Prostate gland (tissue), 2 donors: ENCODE results near the gene TM7SF2. TPM values are rescaled to one million over a fixed set of nuclear protein-coding genes. Genes with fewer than 3 reads are reported as not detected.

ENCODE experiments used
- DNase-seq: peaks from one replicate; pipeline ENCODE4 v3.0.0-alpha.2; 2019; ENCODE audit warnings: low spot score
- H3K27ac ChIP-seq, 2 donors: fragments of 200-600 bp; sonication (generic); 2 replicates each; pipeline ENCODE4 v1.5.1; 2017 to 2019
- H3K27me3 ChIP-seq: fragments of 200-600 bp; sonication (generic); replicated peaks from 2 replicates; pipeline ENCODE4 v1.5.1; 2019; ENCODE audit not compliant: insufficient read depth
- H3K36me3 ChIP-seq, 2 donors: fragments of 200-600 bp; sonication (generic); 1 replicate in 1 of 2; 2 replicates in 1 of 2; pipeline versions ENCODE4 v1.5.1 to v1.8.1; 2017 to 2019
- H3K4me1 ChIP-seq: fragments of 200-600 bp; sonication (generic); replicated peaks from 2 replicates; pipeline ENCODE4 v1.5.1; 2019
- H3K4me3 ChIP-seq, 2 donors: fragments of 200-600 bp; sonication (generic); 2 replicates each; pipeline ENCODE4 v1.5.1; 2017 to 2019
- H3K9me3 ChIP-seq: fragments of 200-600 bp; sonication (generic); 2 replicates; pipeline ENCODE4 v1.5.1; 2017
- POLR2A ChIP-seq: fragments of 450-650 bp; IDR thresholded peaks from one replicate; pipeline ENCODE4 v1.6.1; 2016; ENCODE audit warnings: antibody characterized with exemption, mild to moderate bottlenecking
- POLR2AphosphoS5 ChIP-seq: sonication (generic); formaldehyde crosslinking; IDR thresholded peaks from one replicate; pipeline ENCODE4 v1.6.1; 2017; ENCODE audit warnings: antibody characterized with exemption
- WGBS: methylation state at CpG from one replicate; pipeline ENCODE4 v1.1.5; 2018; 5-methylcytosine and 5-hydroxymethylcytosine counted together
- intact Hi-C: fragments of 100-400 bp; cut with DNase I; formaldehyde crosslinking; loops from one replicate; pipeline ENCODE4 v1.14.2; 2022
- total RNA-seq, 2 donors: library from RNA; depleted of rRNA; stranded (reverse); fragments of >200 nt; gene quantifications; one replicate each; pipeline ENCODE4 v1.1.0, GENCODE V29; 2016
- TF ChIP-seq, protein P1 (sequence below), 4 experiments: fragments of 200-600 bp in 2 of 4; fragments of 450-650 bp in 2 of 4; sonication (generic) in 2 of 4; IDR thresholded peaks; 1 replicate in 3 of 4; 2 replicates in 1 of 4; pipeline ENCODE4 v1.5.1; 2016 to 2019; ENCODE audit warnings: antibody characterized with exemption in 4 of 4, mild to moderate bottlenecking in 2 of 4, moderate library complexity in 2 of 4

Gene TM7SF2
- total RNA-seq, 2 donors from 2014 or later = 73.9 to 185 TPM

GRCh38 chr11:65113361-65113756 is 1.7 kb downstream of the TM7SF2 start:
- H3K36me3 ChIP-seq = no peaks in the 10 kb centered on the region
- WGBS = 17% methylated on average over 14 of the region's 14 CpGs
- DNase-seq = no peak
- intact Hi-C loops = loop anchor here (10.0 kb wide), 2 partner anchors 199 to 259 kb away; partner anchors contain the start of gene ATG2A
- peak overlapping the region; percentile 76 to 80 for H3K27ac ChIP-seq
- no peaks in the 10 kb centered on the region for H3K27me3 ChIP-seq
- peak overlapping the region; percentile 42 to 51 for H3K4me3 ChIP-seq
- H3K9me3 ChIP-seq = no peaks in the 10 kb centered on the region
- peaks cover 18% of the 10 kb centered on the region for H3K4me1 ChIP-seq
- TF ChIP-seq, protein P1, sequence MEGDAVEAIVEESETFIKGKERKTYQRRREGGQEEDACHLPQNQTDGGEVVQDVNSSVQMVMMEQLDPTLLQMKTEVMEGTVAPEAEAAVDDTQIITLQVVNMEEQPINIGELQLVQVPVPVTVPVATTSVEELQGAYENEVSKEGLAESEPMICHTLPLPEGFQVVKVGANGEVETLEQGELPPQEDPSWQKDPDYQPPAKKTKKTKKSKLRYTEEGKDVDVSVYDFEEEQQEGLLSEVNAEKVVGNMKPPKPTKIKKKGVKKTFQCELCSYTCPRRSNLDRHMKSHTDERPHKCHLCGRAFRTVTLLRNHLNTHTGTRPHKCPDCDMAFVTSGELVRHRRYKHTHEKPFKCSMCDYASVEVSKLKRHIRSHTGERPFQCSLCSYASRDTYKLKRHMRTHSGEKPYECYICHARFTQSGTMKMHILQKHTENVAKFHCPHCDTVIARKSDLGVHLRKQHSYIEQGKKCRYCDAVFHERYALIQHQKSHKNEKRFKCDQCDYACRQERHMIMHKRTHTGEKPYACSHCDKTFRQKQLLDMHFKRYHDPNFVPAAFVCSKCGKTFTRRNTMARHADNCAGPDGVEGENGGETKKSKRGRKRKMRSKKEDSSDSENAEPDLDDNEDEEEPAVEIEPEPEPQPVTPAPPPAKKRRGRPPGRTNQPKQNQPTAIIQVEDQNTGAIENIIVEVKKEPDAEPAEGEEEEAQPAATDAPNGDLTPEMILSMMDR (IDR thresholded peaks at IDR 0.05) = no peak

- no peak overlapping the region for H3K4me3 ChIP-seq
- no peak overlapping the region for H3K27ac ChIP-seq
- no peaks in the 10 kb centered on the region for H3K36me3 ChIP-seq
- peaks cover 18% of the 10 kb centered on the region for H3K4me1 ChIP-seq
- H3K27me3 ChIP-seq = no peaks in the 10 kb centered on the region
- TF ChIP-seq POLR2A (no peak), POLR2AphosphoS5 (no peak)
- TF ChIP-seq, protein P1 (IDR thresholded peaks at IDR 0.05) = no peak
- DNase-seq = no peak
- 84% methylated on average over 6 of the region's 6 CpGs for WGBS
- intact Hi-C loops = loop anchor here (10.0 kb wide), 2 partner anchors 199 to 259 kb away; partner anchors contain the start of gene ATG2A
- no peaks in the 10 kb centered on the region for H3K9me3 ChIP-seq
These were observed 2.2 kb downstream of the TM7SF2 start for GRCh38 chr11:65113839-65114238.

GRCh38 chr11:65114538-65115171 is 3.0 kb downstream of the TM7SF2 start:
- Histone ChIP-seq H3K36me3 (peaks cover 0 to 3% of the 10 kb centered on the region in 2 donors), H3K4me1 (peaks cover 18% of the 10 kb centered on the region), H3K4me3 (no peak overlapping the region), H3K27me3 (no peaks in the 10 kb centered on the region), H3K9me3 (no peaks in the 10 kb centered on the region), H3K27ac (no peak overlapping the region)
- intact Hi-C loops = loop anchor here (5.0 to 10.0 kb wide), 3 partner anchors 32 to 260 kb away; partner anchors contain the start of genes ATG2A, CDCA5 and ZFPL1
- TF ChIP-seq POLR2AphosphoS5 (no peak), POLR2A (no peak)
- TF ChIP-seq, protein P1 (IDR thresholded peaks at IDR 0.05) = no peak
- no peak for DNase-seq
- 93% methylated on average over 5 of the region's 11 CpGs for WGBS

GRCh38 chr11:65115361-65116082 is 3.9 kb downstream of the TM7SF2 start:
- Histone ChIP-seq H3K27me3 (no peaks in the 10 kb centered on the region), H3K4me1 (peaks cover 19% of the 10 kb centered on the region), H3K27ac (no peak overlapping the region), H3K4me3 (no peak overlapping the region), H3K9me3 (no peaks in the 10 kb centered on the region), H3K36me3 (peaks cover 4 to 10% of the 10 kb centered on the region in 2 donors)
- intact Hi-C loops = loop anchor here (5.0 to 10.0 kb wide), 3 partner anchors 33 to 261 kb away; partner anchors contain the start of genes ATG2A, CDCA5 and ZFPL1
- DNase-seq = no peak
- TF ChIP-seq POLR2AphosphoS5 = no peak
- no peak for TF ChIP-seq POLR2A
- TF ChIP-seq, protein P1 (IDR thresholded peaks at IDR 0.05) = no peak
- WGBS = 86% methylated on average over 16 of the region's 21 CpGs
